Gastroesophageal sphincter (tissue), 3 donors: Measurements from ENCODE around the gene NHERF2.

Experiments
- EP300 ChIP-seq: sonication (generic); formaldehyde crosslinking; IDR thresholded peaks from one replicate; pipeline ENCODE4 v1.6.1; 2017; ENCODE audit warnings: antibody characterized with exemption, mild to moderate bottlenecking
- POLR2A ChIP-seq, 2 donors: fragments of 450-650 bp; IDR thresholded peaks; one replicate each; pipeline ENCODE4 v1.6.1; 2017; ENCODE audit warnings: antibody characterized with exemption in 2 of 2, mild to moderate bottlenecking in 2 of 2, moderate library complexity in 1 of 2
- POLR2AphosphoS5 ChIP-seq: sonication (generic); formaldehyde crosslinking; IDR thresholded peaks from one replicate; pipeline ENCODE4 v1.6.1; 2017; ENCODE audit warnings: antibody characterized with exemption
- TF ChIP-seq, protein P1 (sequence below), 4 experiments: fragments of 200-600 bp in 2 of 4; fragments of 450-650 bp in 2 of 4; sonication (generic) in 1 of 4; IDR thresholded peaks; one replicate each; pipeline ENCODE4 v1.5.1; 2017 to 2019; ENCODE audit warnings: antibody characterized with exemption in 4 of 4, mild to moderate bottlenecking in 2 of 4, moderate library complexity in 2 of 4

- TF ChIP-seq, protein P1, sequence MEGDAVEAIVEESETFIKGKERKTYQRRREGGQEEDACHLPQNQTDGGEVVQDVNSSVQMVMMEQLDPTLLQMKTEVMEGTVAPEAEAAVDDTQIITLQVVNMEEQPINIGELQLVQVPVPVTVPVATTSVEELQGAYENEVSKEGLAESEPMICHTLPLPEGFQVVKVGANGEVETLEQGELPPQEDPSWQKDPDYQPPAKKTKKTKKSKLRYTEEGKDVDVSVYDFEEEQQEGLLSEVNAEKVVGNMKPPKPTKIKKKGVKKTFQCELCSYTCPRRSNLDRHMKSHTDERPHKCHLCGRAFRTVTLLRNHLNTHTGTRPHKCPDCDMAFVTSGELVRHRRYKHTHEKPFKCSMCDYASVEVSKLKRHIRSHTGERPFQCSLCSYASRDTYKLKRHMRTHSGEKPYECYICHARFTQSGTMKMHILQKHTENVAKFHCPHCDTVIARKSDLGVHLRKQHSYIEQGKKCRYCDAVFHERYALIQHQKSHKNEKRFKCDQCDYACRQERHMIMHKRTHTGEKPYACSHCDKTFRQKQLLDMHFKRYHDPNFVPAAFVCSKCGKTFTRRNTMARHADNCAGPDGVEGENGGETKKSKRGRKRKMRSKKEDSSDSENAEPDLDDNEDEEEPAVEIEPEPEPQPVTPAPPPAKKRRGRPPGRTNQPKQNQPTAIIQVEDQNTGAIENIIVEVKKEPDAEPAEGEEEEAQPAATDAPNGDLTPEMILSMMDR (IDR thresholded peaks at IDR 0.05) = no peak
- TF ChIP-seq POLR2A (IDR thresholded peaks at IDR 0.05) (no peak), POLR2AphosphoS5 (no peak), EP300 (no peak)
Measured at GRCh38 chr16:2028620-2029220, 2.0 kb downstream of the NHERF2 start.
